HL-60/S4 treated with phorbol 12-myristate 13-acetate at 8.2 ng/mL for 4 days and 3 days (cell line): ENCODE measurements around the gene RTP5.

Experiments used
- in situ Hi-C: fragments of 300-500 bp; cut with MboI; formaldehyde crosslinking; loops from 2 replicates; pipeline ENCODE4 v1.15.0; 2022; ENCODE audit warnings: low sequenced_read_pairs

RTP5 gene

GRCh38 chr2:241843321-241844065, 26.0 kb upstream of the RTP5 start:
- in situ Hi-C loops: no loop called here

- in situ Hi-C loops: no loop called here
Observed at GRCh38 chr2:241844066-241844728, 25.3 kb upstream of the RTP5 start.

GRCh38 chr2:241844831-241845578, 24.5 kb upstream of the RTP5 start:
- in situ Hi-C loops: no loop called here

GRCh38 chr2:241846406-241846805, 23.1 kb upstream of the RTP5 start:
- in situ Hi-C loops: no loop called here

GRCh38 chr2:241848761-241849615, 20.5 kb upstream of the RTP5 start:
- in situ Hi-C loops: no loop called here

- in situ Hi-C loops: no loop called here
Observed at GRCh38 chr2:241849616-241850543, 19.6 kb upstream of the RTP5 start.

GRCh38 chr2:241850544-241851324, 18.8 kb upstream of the RTP5 start:
- in situ Hi-C loops: no loop called here

GRCh38 chr2:241851325-241852115, 18.0 kb upstream of the RTP5 start:
- in situ Hi-C loops: no loop called here

- in situ Hi-C loops: no loop called here
Observed at GRCh38 chr2:241852116-241852980, 17.2 kb upstream of the RTP5 start.

GRCh38 chr2:241852981-241853631, 16.4 kb upstream of the RTP5 start:
- in situ Hi-C loops: no loop called here

- in situ Hi-C loops: no loop called here
Observed at GRCh38 chr2:241853651-241854341, 15.7 kb upstream of the RTP5 start.

- in situ Hi-C loops: no loop called here
Observed at GRCh38 chr2:241854342-241855244, 14.9 kb upstream of the RTP5 start.

GRCh38 chr2:241855245-241855887, 14.2 kb upstream of the RTP5 start:
- in situ Hi-C loops: no loop called here

- in situ Hi-C loops: no loop called here
Observed at GRCh38 chr2:241855888-241856422, 13.6 kb upstream of the RTP5 start.
